H1 (cell line): ENCODE measurements around the gene OPN1MW3. TPM values are rescaled to one million over a fixed set of nuclear protein-coding genes. Genes with fewer than 3 reads are reported as not detected.

ENCODE experiments used
- CTCF ChIA-PET: fragments of 300-600 bp; sonication (Branson Sonifier 250); formaldehyde crosslinking; loops from one replicate; lab custom pipeline; 2021; ENCODE audit not compliant: partially characterized antibody; lab: Charles Lee
- POLR2A ChIA-PET: fragments of 300-600 bp; sonication (Branson Sonifier 250); formaldehyde crosslinking; loops from one replicate; lab custom pipeline; 2021; ENCODE audit warnings: inconsistent platforms; ENCODE audit not compliant: partially characterized antibody; lab: Charles Lee
- DNase-seq, 2 experiments: peaks; one replicate each; pipeline versions ENCODE4 v3.0.0 to v3.0.0-alpha.2; 2010 to 2022; ENCODE audit warnings: low spot score in 2 of 2, low read depth in 1 of 2, mixed read lengths in 1 of 2
- FAIRE-seq: peaks from 2 replicates; lab custom pipeline; 2011; peaks lifted over from hg19 to GRCh38; lab: Jason Lieb, UNC
- H2AFZ ChIP-seq: 2 replicates; pipeline ENCODE4 v1.8.1; 2012; ENCODE audit warnings: low read length, inconsistent platforms
- H2AK5ac ChIP-seq: 2 replicates; pipeline ENCODE4 v1.6.1; 2013; ENCODE audit warnings: low read depth, low read length
- H2BK120ac ChIP-seq: replicated peaks from 2 replicates; pipeline ENCODE3; 2013; ENCODE audit warnings: low read depth, low read length, inconsistent platforms
- H2BK12ac ChIP-seq: 2 replicates; pipeline ENCODE4 v1.6.1; 2013; ENCODE audit warnings: low read depth, low read length
- H2BK15ac ChIP-seq: 2 replicates; pipeline ENCODE4 v1.6.1; 2013; ENCODE audit warnings: low read length
- H2BK20ac ChIP-seq: 2 replicates; pipeline ENCODE4 v1.6.1; 2013; ENCODE audit warnings: low read length
- H2BK5ac ChIP-seq: 2 replicates; pipeline ENCODE4 v1.6.1; 2013; ENCODE audit warnings: low read depth, low read length
- H3K14ac ChIP-seq: 2 replicates; pipeline ENCODE4 v1.6.1; 2013; ENCODE audit warnings: inconsistent platforms; ENCODE audit not compliant: insufficient read length
- H3K18ac ChIP-seq: 2 replicates; pipeline ENCODE4 v1.6.1; 2013; ENCODE audit warnings: low read length; ENCODE audit errors: extremely low read depth
- H3K23ac ChIP-seq: 2 replicates; pipeline ENCODE4 v1.6.1; 2013; ENCODE audit warnings: inconsistent platforms; ENCODE audit not compliant: insufficient read length
- H3K23me2 ChIP-seq: 2 replicates; pipeline ENCODE4 v1.6.1; 2013; ENCODE audit warnings: low read depth, low read length
- H3K27ac ChIP-seq: 2 replicates; pipeline ENCODE4 v1.6.1; 2011; ENCODE audit warnings: low read depth, low read length, inconsistent platforms
- H3K27me3 ChIP-seq, 4 experiments: replicated peaks in 1 of 4; 1 replicate in 1 of 4; 2 replicates in 3 of 4; pipeline versions ENCODE4 v1.6.1 to v1.8.1; 2011 to 2013; ENCODE audit warnings: low read length in 3 of 4, mild to moderate bottlenecking in 3 of 4, inconsistent platforms in 2 of 4, mixed read lengths in 2 of 4, moderate library complexity in 1 of 4; ENCODE audit not compliant: control insufficient read depth in 3 of 4, insufficient read depth in 3 of 4; ENCODE audit errors: extremely low read depth in 1 of 4
- H3K36me3 ChIP-seq, 4 experiments: 2 replicates each; pipeline versions ENCODE4 v1.6.1 to v1.8.1; 2011 to 2013; ENCODE audit warnings: mild to moderate bottlenecking in 4 of 4, low read length in 3 of 4, moderate library complexity in 2 of 4, control low read depth in 1 of 4, inconsistent platforms in 1 of 4; ENCODE audit not compliant: insufficient read depth in 4 of 4, control insufficient read depth in 2 of 4
- H3K4ac ChIP-seq: replicated peaks from 2 replicates; pipeline ENCODE3; 2013; ENCODE audit warnings: low read length, low read depth, mixed read lengths, inconsistent platforms; ENCODE audit not compliant: insufficient read length
- H3K4me1 ChIP-seq, 4 experiments: replicated peaks in 1 of 4; 1 replicate in 1 of 4; 2 replicates in 3 of 4; pipeline versions ENCODE4 v1.6.1 to v1.8.1; 2011 to 2013; ENCODE audit warnings: low read length in 3 of 4, inconsistent platforms in 2 of 4, mixed read lengths in 1 of 4; ENCODE audit not compliant: insufficient read depth in 4 of 4, control insufficient read depth in 3 of 4
- H3K4me2 ChIP-seq, 2 experiments: 2 replicates each; pipeline versions ENCODE4 v1.6.1 to v1.8.1; 2011 to 2013; ENCODE audit warnings: low read depth in 2 of 2, low read length in 2 of 2, control low read depth in 1 of 2, inconsistent platforms in 1 of 2, mild to moderate bottlenecking in 1 of 2; ENCODE audit not compliant: insufficient read depth in 1 of 2
- H3K4me3 ChIP-seq, 4 experiments: fragments of 200-600, 300-600 bp in 1 of 4; sonication (generic), shearing (Covaris generic), sonication (Bioruptor Twin) in 1 of 4; 2 replicates each; pipeline versions ENCODE4 v1.5.1 to v1.8.1; 2011 to 2016; ENCODE audit warnings: low read length in 4 of 4, low read depth in 3 of 4, control low read depth in 2 of 4, inconsistent platforms in 2 of 4, mild to moderate bottlenecking in 2 of 4, mixed read lengths in 1 of 4, moderate library complexity in 1 of 4; ENCODE audit not compliant: insufficient read depth in 2 of 4; ENCODE audit errors: extremely low read depth in 1 of 4
- H3K56ac ChIP-seq: replicated peaks from 2 replicates; pipeline ENCODE3; 2013; ENCODE audit warnings: low read depth, mild to moderate bottlenecking, mixed read lengths, low read length, inconsistent platforms; ENCODE audit not compliant: insufficient read length
- H3K79me1 ChIP-seq: 2 replicates; pipeline ENCODE4 v1.6.1; 2013; ENCODE audit warnings: low read depth, low read length, control low read depth
- H3K79me2 ChIP-seq, 2 experiments: 2 replicates each; pipeline versions ENCODE4 v1.6.1 to v1.8.1; 2012 to 2013; ENCODE audit warnings: low read length in 2 of 2, mild to moderate bottlenecking in 2 of 2, inconsistent platforms in 1 of 2; ENCODE audit not compliant: insufficient read depth in 2 of 2, control insufficient read depth in 1 of 2
- H3K9ac ChIP-seq, 4 experiments: replicated peaks in 1 of 4; 1 replicate in 1 of 4; 2 replicates in 3 of 4; pipeline versions ENCODE4 v1.6.1 to v1.8.1; 2011 to 2013; ENCODE audit warnings: low read depth in 3 of 4, low read length in 3 of 4, control low read depth in 2 of 4, mild to moderate bottlenecking in 2 of 4, moderate library complexity in 2 of 4, inconsistent platforms in 1 of 4; ENCODE audit errors: extremely low read depth in 1 of 4
- H3K9me3 ChIP-seq, 2 experiments: 2 replicates each; pipeline versions ENCODE4 v1.6.1 to v1.8.1; 2012 to 2013; ENCODE audit warnings: mild to moderate bottlenecking in 2 of 2, moderate library complexity in 2 of 2, control low read depth in 1 of 2, inconsistent platforms in 1 of 2, low read depth in 1 of 2, low read length in 1 of 2, mixed read lengths in 1 of 2; ENCODE audit not compliant: insufficient read depth in 2 of 2
- H4K20me1 ChIP-seq, 2 experiments: replicated peaks in 1 of 2; 2 replicates each; pipeline versions ENCODE3 to v1.8.1; 2011 to 2013; ENCODE audit warnings: inconsistent platforms in 2 of 2, low read length in 2 of 2, mild to moderate bottlenecking in 1 of 2; ENCODE audit not compliant: insufficient read depth in 2 of 2, control insufficient read depth in 1 of 2
- H4K5ac ChIP-seq: 2 replicates; pipeline ENCODE4 v1.6.1; 2013; ENCODE audit warnings: low read length, low read depth, mixed read lengths, inconsistent platforms; ENCODE audit not compliant: insufficient read length
- H4K8ac ChIP-seq: 2 replicates; pipeline ENCODE4 v1.8.0; 2013; ENCODE audit warnings: mild to moderate bottlenecking, moderate library complexity, low read length, inconsistent platforms; ENCODE audit not compliant: insufficient read depth; ENCODE audit errors: extremely low read depth
- H4K91ac ChIP-seq: replicated peaks from 2 replicates; pipeline ENCODE3; 2013; ENCODE audit warnings: low read length, mixed read lengths, inconsistent platforms; ENCODE audit not compliant: insufficient read length
- SAP30 ChIP-seq: fragments of 300-600 bp; sonication (generic); IDR thresholded peaks from 2 replicates; pipeline ENCODE4 v1.7.1; 2012; ENCODE audit warnings: low read length, moderate library complexity, mild to moderate bottlenecking, inconsistent platforms; ENCODE audit not compliant: insufficient read depth, insufficient replicate concordance
- SRF ChIP-seq: IDR thresholded peaks from 2 replicates; pipeline ENCODE4 v1.6.1; 2011; ENCODE audit warnings: mild to moderate bottlenecking, low read depth, low read length, moderate library complexity
- WGBS, 2 experiments: shearing (Covaris generic) in 1 of 2; methylation state at CpG; one replicate each; pipeline versions ENCODE4 v1.1.6 to v1.1.7; 2013 to 2015; ENCODE audit warnings: low lambda C conversion rate in 2 of 2, mixed read lengths in 2 of 2, inconsistent platforms in 1 of 2, low coverage in 1 of 2, missing lambda C conversion rate in 1 of 2; ENCODE audit not compliant: insufficient replicate concordance in 2 of 2, insufficient coverage in 1 of 2, insufficient read length in 1 of 2; ENCODE audit errors: extremely low coverage in 1 of 2, missing lambda C conversion rate in 1 of 2; 5-methylcytosine and 5-hydroxymethylcytosine counted together
- polyA plus RNA-seq, 7 experiments: library from polyadenylated mRNA; depleted of rRNA in 3 of 7; stranded (reverse) in 5 of 7; unstranded in 2 of 7; fragments of >200 nt in 5 of 7; fragments of 200-250 nt in 2 of 7; gene quantifications; 1 replicate in 5 of 7; 2 replicates in 1 of 7; 4 replicates in 1 of 7; pipeline versions ENCODE4 v1.2.1 to v1.2.3, GENCODE V29; 2011 to 2013; ENCODE audit warnings: missing spikeins in 2 of 7, mixed read lengths in 2 of 7
- total RNA-seq: library from RNA; stranded (reverse); fragmentation: NEBNext Ultra II Directional; extraction: Animal tissue kit (Norgen Biotek cat#: 25700); gene quantifications from 2 replicates; pipeline ENCODE4 v1.2.1, GENCODE V29; 2021

Gene OPN1MW3
- total and polyA plus RNA-seq, 2 of the 8 experiments (the other 6 are each of a cell fraction or from before 2014, with no cell fraction given), result not detected

- no peaks in the 10 kb centered on the region for H3K23me2 ChIP-seq
- H3K4me2 ChIP-seq, result no peak overlapping the region
- no peaks in the 10 kb centered on the region for H3K9me3 ChIP-seq
- no peak overlapping the region for H3K14ac ChIP-seq
- 95% methylated on average over 6 of the region's 7 CpGs; no CpG with 5 or more reads in 1 of the 2 experiments for WGBS, 2 experiments
- ChIA-PET CTCF (interaction anchor here (0.6 kb wide), 1 partner anchor 25 kb away, joined by 3 read pairs; no protein-coding TSS in a partner anchor), POLR2A (no interaction called here)
- no peak overlapping the region for H3K18ac ChIP-seq
- FAIRE-seq (no peak), DNase-seq (no peak)
- no peak overlapping the region for H2AK5ac ChIP-seq
- H4K5ac ChIP-seq, result no peak overlapping the region
- H3K27ac ChIP-seq, result no peak overlapping the region
- H2BK120ac ChIP-seq, result no peak overlapping the region
- H3K79me2 ChIP-seq, result no peaks in the 10 kb centered on the region
- no peak overlapping the region for H2AFZ ChIP-seq
- no peak overlapping the region for H2BK20ac ChIP-seq
- no peak overlapping the region for H2BK5ac ChIP-seq
- no peaks in the 10 kb centered on the region for H3K27me3 ChIP-seq
- no peak overlapping the region for H4K91ac ChIP-seq
- H3K4me3 ChIP-seq, result no peak overlapping the region
- H3K4ac ChIP-seq, result no peak overlapping the region
- no peaks in the 10 kb centered on the region for H3K79me1 ChIP-seq
- no peaks in the 10 kb centered on the region for H3K4me1 ChIP-seq
- H3K23ac ChIP-seq, result no peak overlapping the region
- no peak overlapping the region for H3K9ac ChIP-seq
- no peak overlapping the region for H2BK12ac ChIP-seq
- H3K56ac ChIP-seq, result no peak overlapping the region
- H4K20me1 ChIP-seq, result no peaks in the 10 kb centered on the region
- no peak overlapping the region for H4K8ac ChIP-seq
- TF ChIP-seq SAP30 (no peak), SRF (no peak)
- H2BK15ac ChIP-seq, result no peak overlapping the region
- no peaks in the 10 kb centered on the region for H3K36me3 ChIP-seq
Measured at GRCh38 chrX:154298312-154298711, 40.9 kb downstream of the OPN1MW3 start.
